HEK293 (cell line): ENCODE data around the gene CCDC51.

Source experiments
- GLIS2 ChIP-seq: fragments of 450-650 bp; formaldehyde crosslinking; IDR thresholded peaks from 2 replicates; pipeline ENCODE4 v1.5.1; 2016; ENCODE audit warnings: missing biosample characterization, missing genetic modification characterization
- MEIS1 ChIP-seq: sonication (generic); formaldehyde crosslinking; IDR thresholded peaks from 2 replicates; pipeline ENCODE4 v1.8.1; 2022; ENCODE audit warnings: missing genetic modification reagents, mild to moderate bottlenecking, borderline replicate concordance
- MYNN ChIP-seq: fragments of 450-650 bp; formaldehyde crosslinking; IDR thresholded peaks from 2 replicates; pipeline ENCODE4 v1.5.1; 2016; ENCODE audit warnings: missing biosample characterization, missing genetic modification characterization, borderline replicate concordance
- ZNF138 ChIP-seq: fragments of 450-650 bp; formaldehyde crosslinking; IDR thresholded peaks from 2 replicates; pipeline ENCODE4 v1.5.1; 2016; ENCODE audit warnings: missing biosample characterization, missing genetic modification characterization, borderline replicate concordance
- ZNF221 ChIP-seq: fragments of 450-650 bp; formaldehyde crosslinking; IDR thresholded peaks from 2 replicates; pipeline ENCODE4 v1.5.1; 2017; ENCODE audit warnings: missing biosample characterization, missing genetic modification characterization, borderline replicate concordance
- ZNF23 ChIP-seq: fragments of 450-650 bp; formaldehyde crosslinking; IDR thresholded peaks from 2 replicates; pipeline ENCODE4 v1.5.1; 2016; ENCODE audit warnings: missing biosample characterization, missing genetic modification characterization, borderline replicate concordance
- ZNF391 ChIP-seq: fragments of 450-650 bp; formaldehyde crosslinking; IDR thresholded peaks from 2 replicates; pipeline ENCODE4 v1.5.1; 2016; ENCODE audit warnings: low read depth, missing biosample characterization, missing genetic modification characterization, borderline replicate concordance
- ZNF416 ChIP-seq: fragments of 450-650 bp; formaldehyde crosslinking; IDR thresholded peaks from 2 replicates; pipeline ENCODE4 v1.5.1; 2016; ENCODE audit warnings: missing biosample characterization, missing genetic modification characterization
- ZNF530 ChIP-seq: fragments of 450-650 bp; formaldehyde crosslinking; IDR thresholded peaks from 2 replicates; pipeline ENCODE4 v1.5.1; 2016; ENCODE audit warnings: low read depth, missing biosample characterization, missing genetic modification characterization
- ZNF549 ChIP-seq: fragments of 450-650 bp; IDR thresholded peaks from 2 replicates; pipeline ENCODE4 v1.5.1; 2018; ENCODE audit warnings: missing biosample characterization, missing genetic modification characterization, mild to moderate bottlenecking, inconsistent platforms, moderate library complexity
- TF ChIP-seq, protein P1 (sequence below): fragments of 450-650 bp; formaldehyde crosslinking; IDR thresholded peaks from 2 replicates; pipeline ENCODE4 v1.5.1; 2016; ENCODE audit warnings: missing biosample characterization, missing genetic modification characterization, low read depth
- TF ChIP-seq, protein P2 (sequence below): fragments of 450-650 bp; formaldehyde crosslinking; IDR thresholded peaks from 2 replicates; pipeline ENCODE4 v1.5.1; 2016; ENCODE audit warnings: missing biosample characterization, missing genetic modification characterization
- TF ChIP-seq, protein P3 (sequence below): fragments of 450-650 bp; formaldehyde crosslinking; IDR thresholded peaks from 2 replicates; pipeline ENCODE4 v1.5.1; 2016; ENCODE audit warnings: missing biosample characterization, missing genetic modification characterization

DNA sequence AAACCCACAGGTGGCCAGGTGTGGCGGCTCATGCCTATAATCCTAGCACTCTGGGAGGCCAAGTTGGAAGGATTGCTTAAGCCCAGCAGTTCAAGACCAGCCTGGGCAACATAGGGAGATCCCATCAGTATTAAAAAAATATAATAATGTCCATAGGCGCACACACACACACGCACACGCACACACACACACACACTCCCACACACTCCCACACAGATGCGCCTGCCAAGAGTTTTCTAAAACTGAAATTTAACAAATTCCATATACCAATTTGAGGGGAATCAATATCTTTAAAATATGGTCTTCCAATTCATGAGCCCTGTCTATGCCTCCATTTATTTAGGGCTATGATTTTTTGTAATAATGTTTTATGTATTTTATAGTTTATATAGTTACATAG is 47.0 kb upstream of the CCDC51 start:
- TF ChIP-seq ZNF416 (tag by site-specific recombination) (no peak), GLIS2 (tag by site-specific recombination) (no peak), ZNF138 (no peak), ZNF549 (tag by site-specific recombination) (no peak), ZNF530 (no peak), ZNF391 (no peak), MYNN (tag by site-specific recombination) (no peak), ZNF221 (tag by site-specific recombination) (no peak), MEIS1 (CRISPR knock-in tag) (no peak), ZNF23 (tag by site-specific recombination) (no peak)
- TF ChIP-seq, protein P1, sequence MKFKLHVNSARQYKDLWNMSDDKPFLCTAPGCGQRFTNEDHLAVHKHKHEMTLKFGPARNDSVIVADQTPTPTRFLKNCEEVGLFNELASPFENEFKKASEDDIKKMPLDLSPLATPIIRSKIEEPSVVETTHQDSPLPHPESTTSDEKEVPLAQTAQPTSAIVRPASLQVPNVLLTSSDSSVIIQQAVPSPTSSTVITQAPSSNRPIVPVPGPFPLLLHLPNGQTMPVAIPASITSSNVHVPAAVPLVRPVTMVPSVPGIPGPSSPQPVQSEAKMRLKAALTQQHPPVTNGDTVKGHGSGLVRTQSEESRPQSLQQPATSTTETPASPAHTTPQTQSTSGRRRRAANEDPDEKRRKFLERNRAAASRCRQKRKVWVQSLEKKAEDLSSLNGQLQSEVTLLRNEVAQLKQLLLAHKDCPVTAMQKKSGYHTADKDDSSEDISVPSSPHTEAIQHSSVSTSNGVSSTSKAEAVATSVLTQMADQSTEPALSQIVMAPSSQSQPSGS (tag by site-specific recombination), result no peak
- TF ChIP-seq, protein P2, sequence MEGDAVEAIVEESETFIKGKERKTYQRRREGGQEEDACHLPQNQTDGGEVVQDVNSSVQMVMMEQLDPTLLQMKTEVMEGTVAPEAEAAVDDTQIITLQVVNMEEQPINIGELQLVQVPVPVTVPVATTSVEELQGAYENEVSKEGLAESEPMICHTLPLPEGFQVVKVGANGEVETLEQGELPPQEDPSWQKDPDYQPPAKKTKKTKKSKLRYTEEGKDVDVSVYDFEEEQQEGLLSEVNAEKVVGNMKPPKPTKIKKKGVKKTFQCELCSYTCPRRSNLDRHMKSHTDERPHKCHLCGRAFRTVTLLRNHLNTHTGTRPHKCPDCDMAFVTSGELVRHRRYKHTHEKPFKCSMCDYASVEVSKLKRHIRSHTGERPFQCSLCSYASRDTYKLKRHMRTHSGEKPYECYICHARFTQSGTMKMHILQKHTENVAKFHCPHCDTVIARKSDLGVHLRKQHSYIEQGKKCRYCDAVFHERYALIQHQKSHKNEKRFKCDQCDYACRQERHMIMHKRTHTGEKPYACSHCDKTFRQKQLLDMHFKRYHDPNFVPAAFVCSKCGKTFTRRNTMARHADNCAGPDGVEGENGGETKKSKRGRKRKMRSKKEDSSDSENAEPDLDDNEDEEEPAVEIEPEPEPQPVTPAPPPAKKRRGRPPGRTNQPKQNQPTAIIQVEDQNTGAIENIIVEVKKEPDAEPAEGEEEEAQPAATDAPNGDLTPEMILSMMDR, result no peak
- TF ChIP-seq, protein P3, sequence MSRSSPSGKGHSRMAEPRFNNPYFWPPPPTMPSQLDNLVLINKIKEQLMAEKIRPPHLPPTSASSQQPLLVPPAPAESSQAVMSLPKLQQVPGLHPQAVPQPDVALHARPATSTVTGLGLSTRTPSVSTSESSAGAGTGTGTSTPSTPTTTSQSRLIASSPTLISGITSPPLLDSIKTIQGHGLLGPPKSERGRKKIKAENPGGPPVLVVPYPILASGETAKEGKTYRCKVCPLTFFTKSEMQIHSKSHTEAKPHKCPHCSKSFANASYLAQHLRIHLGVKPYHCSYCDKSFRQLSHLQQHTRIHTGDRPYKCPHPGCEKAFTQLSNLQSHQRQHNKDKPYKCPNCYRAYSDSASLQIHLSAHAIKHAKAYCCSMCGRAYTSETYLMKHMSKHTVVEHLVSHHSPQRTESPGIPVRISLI (tag by site-specific recombination), result no peak
